H1 (cell line): Measurements from ENCODE around the gene ESR1. TPM values are rescaled to one million over a fixed set of nuclear protein-coding genes. Genes with fewer than 3 reads are reported as not detected.

Source experiments
- CTCF ChIA-PET: fragments of 300-600 bp; sonication (Branson Sonifier 250); formaldehyde crosslinking; loops from one replicate; lab custom pipeline; 2021; ENCODE audit not compliant: partially characterized antibody; lab: Charles Lee
- POLR2A ChIA-PET: fragments of 300-600 bp; sonication (Branson Sonifier 250); formaldehyde crosslinking; loops from one replicate; lab custom pipeline; 2021; ENCODE audit warnings: inconsistent platforms; ENCODE audit not compliant: partially characterized antibody; lab: Charles Lee
- DNase-seq, 2 experiments: peaks; one replicate each; pipeline versions ENCODE4 v3.0.0 to v3.0.0-alpha.2; 2010 to 2022; ENCODE audit warnings: low spot score in 2 of 2, low read depth in 1 of 2, mixed read lengths in 1 of 2
- FAIRE-seq: peaks from 2 replicates; lab custom pipeline; 2011; peaks lifted over from hg19 to GRCh38; lab: Jason Lieb, UNC
- H2AFZ ChIP-seq: 2 replicates; pipeline ENCODE4 v1.8.1; 2012; ENCODE audit warnings: low read length, inconsistent platforms
- H2AK5ac ChIP-seq: 2 replicates; pipeline ENCODE4 v1.6.1; 2013; ENCODE audit warnings: low read depth, low read length
- H2BK120ac ChIP-seq: replicated peaks from 2 replicates; pipeline ENCODE3; 2013; ENCODE audit warnings: low read depth, low read length, inconsistent platforms
- H2BK12ac ChIP-seq: 2 replicates; pipeline ENCODE4 v1.6.1; 2013; ENCODE audit warnings: low read depth, low read length
- H2BK15ac ChIP-seq: 2 replicates; pipeline ENCODE4 v1.6.1; 2013; ENCODE audit warnings: low read length
- H2BK20ac ChIP-seq: 2 replicates; pipeline ENCODE4 v1.6.1; 2013; ENCODE audit warnings: low read length
- H2BK5ac ChIP-seq: 2 replicates; pipeline ENCODE4 v1.6.1; 2013; ENCODE audit warnings: low read depth, low read length
- H3K14ac ChIP-seq: 2 replicates; pipeline ENCODE4 v1.6.1; 2013; ENCODE audit warnings: inconsistent platforms; ENCODE audit not compliant: insufficient read length
- H3K18ac ChIP-seq: 2 replicates; pipeline ENCODE4 v1.6.1; 2013; ENCODE audit warnings: low read length; ENCODE audit errors: extremely low read depth
- H3K23ac ChIP-seq: 2 replicates; pipeline ENCODE4 v1.6.1; 2013; ENCODE audit warnings: inconsistent platforms; ENCODE audit not compliant: insufficient read length
- H3K23me2 ChIP-seq: 2 replicates; pipeline ENCODE4 v1.6.1; 2013; ENCODE audit warnings: low read depth, low read length
- H3K27ac ChIP-seq: 2 replicates; pipeline ENCODE4 v1.6.1; 2011; ENCODE audit warnings: low read depth, low read length, inconsistent platforms
- H3K27me3 ChIP-seq, 4 experiments: replicated peaks in 1 of 4; 1 replicate in 1 of 4; 2 replicates in 3 of 4; pipeline versions ENCODE4 v1.6.1 to v1.8.1; 2011 to 2013; ENCODE audit warnings: low read length in 3 of 4, mild to moderate bottlenecking in 3 of 4, inconsistent platforms in 2 of 4, mixed read lengths in 2 of 4, moderate library complexity in 1 of 4; ENCODE audit not compliant: control insufficient read depth in 3 of 4, insufficient read depth in 3 of 4; ENCODE audit errors: extremely low read depth in 1 of 4
- H3K36me3 ChIP-seq, 4 experiments: 2 replicates each; pipeline versions ENCODE4 v1.6.1 to v1.8.1; 2011 to 2013; ENCODE audit warnings: mild to moderate bottlenecking in 4 of 4, low read length in 3 of 4, moderate library complexity in 2 of 4, control low read depth in 1 of 4, inconsistent platforms in 1 of 4; ENCODE audit not compliant: insufficient read depth in 4 of 4, control insufficient read depth in 2 of 4
- H3K4ac ChIP-seq: replicated peaks from 2 replicates; pipeline ENCODE3; 2013; ENCODE audit warnings: low read length, low read depth, mixed read lengths, inconsistent platforms; ENCODE audit not compliant: insufficient read length
- H3K4me1 ChIP-seq, 4 experiments: replicated peaks in 1 of 4; 1 replicate in 1 of 4; 2 replicates in 3 of 4; pipeline versions ENCODE4 v1.6.1 to v1.8.1; 2011 to 2013; ENCODE audit warnings: low read length in 3 of 4, inconsistent platforms in 2 of 4, mixed read lengths in 1 of 4; ENCODE audit not compliant: insufficient read depth in 4 of 4, control insufficient read depth in 3 of 4
- H3K4me2 ChIP-seq, 2 experiments: 2 replicates each; pipeline versions ENCODE4 v1.6.1 to v1.8.1; 2011 to 2013; ENCODE audit warnings: low read depth in 2 of 2, low read length in 2 of 2, control low read depth in 1 of 2, inconsistent platforms in 1 of 2, mild to moderate bottlenecking in 1 of 2; ENCODE audit not compliant: insufficient read depth in 1 of 2
- H3K4me3 ChIP-seq, 4 experiments: fragments of 200-600, 300-600 bp in 1 of 4; sonication (generic), shearing (Covaris generic), sonication (Bioruptor Twin) in 1 of 4; 2 replicates each; pipeline versions ENCODE4 v1.5.1 to v1.8.1; 2011 to 2016; ENCODE audit warnings: low read length in 4 of 4, low read depth in 3 of 4, control low read depth in 2 of 4, inconsistent platforms in 2 of 4, mild to moderate bottlenecking in 2 of 4, mixed read lengths in 1 of 4, moderate library complexity in 1 of 4; ENCODE audit not compliant: insufficient read depth in 2 of 4; ENCODE audit errors: extremely low read depth in 1 of 4
- H3K56ac ChIP-seq: replicated peaks from 2 replicates; pipeline ENCODE3; 2013; ENCODE audit warnings: low read depth, mild to moderate bottlenecking, mixed read lengths, low read length, inconsistent platforms; ENCODE audit not compliant: insufficient read length
- H3K79me1 ChIP-seq: 2 replicates; pipeline ENCODE4 v1.6.1; 2013; ENCODE audit warnings: low read depth, low read length, control low read depth
- H3K79me2 ChIP-seq, 2 experiments: 2 replicates each; pipeline versions ENCODE4 v1.6.1 to v1.8.1; 2012 to 2013; ENCODE audit warnings: low read length in 2 of 2, mild to moderate bottlenecking in 2 of 2, inconsistent platforms in 1 of 2; ENCODE audit not compliant: insufficient read depth in 2 of 2, control insufficient read depth in 1 of 2
- H3K9ac ChIP-seq, 4 experiments: replicated peaks in 1 of 4; 1 replicate in 1 of 4; 2 replicates in 3 of 4; pipeline versions ENCODE4 v1.6.1 to v1.8.1; 2011 to 2013; ENCODE audit warnings: low read depth in 3 of 4, low read length in 3 of 4, control low read depth in 2 of 4, mild to moderate bottlenecking in 2 of 4, moderate library complexity in 2 of 4, inconsistent platforms in 1 of 4; ENCODE audit errors: extremely low read depth in 1 of 4
- H3K9me3 ChIP-seq, 2 experiments: 2 replicates each; pipeline versions ENCODE4 v1.6.1 to v1.8.1; 2012 to 2013; ENCODE audit warnings: mild to moderate bottlenecking in 2 of 2, moderate library complexity in 2 of 2, control low read depth in 1 of 2, inconsistent platforms in 1 of 2, low read depth in 1 of 2, low read length in 1 of 2, mixed read lengths in 1 of 2; ENCODE audit not compliant: insufficient read depth in 2 of 2
- H4K20me1 ChIP-seq, 2 experiments: replicated peaks in 1 of 2; 2 replicates each; pipeline versions ENCODE3 to v1.8.1; 2011 to 2013; ENCODE audit warnings: inconsistent platforms in 2 of 2, low read length in 2 of 2, mild to moderate bottlenecking in 1 of 2; ENCODE audit not compliant: insufficient read depth in 2 of 2, control insufficient read depth in 1 of 2
- H4K5ac ChIP-seq: 2 replicates; pipeline ENCODE4 v1.6.1; 2013; ENCODE audit warnings: low read length, low read depth, mixed read lengths, inconsistent platforms; ENCODE audit not compliant: insufficient read length
- H4K8ac ChIP-seq: 2 replicates; pipeline ENCODE4 v1.8.0; 2013; ENCODE audit warnings: mild to moderate bottlenecking, moderate library complexity, low read length, inconsistent platforms; ENCODE audit not compliant: insufficient read depth; ENCODE audit errors: extremely low read depth
- H4K91ac ChIP-seq: replicated peaks from 2 replicates; pipeline ENCODE3; 2013; ENCODE audit warnings: low read length, mixed read lengths, inconsistent platforms; ENCODE audit not compliant: insufficient read length
- WGBS, 2 experiments: shearing (Covaris generic) in 1 of 2; methylation state at CpG; one replicate each; pipeline versions ENCODE4 v1.1.6 to v1.1.7; 2013 to 2015; ENCODE audit warnings: low lambda C conversion rate in 2 of 2, mixed read lengths in 2 of 2, inconsistent platforms in 1 of 2, low coverage in 1 of 2, missing lambda C conversion rate in 1 of 2; ENCODE audit not compliant: insufficient replicate concordance in 2 of 2, insufficient coverage in 1 of 2, insufficient read length in 1 of 2; ENCODE audit errors: extremely low coverage in 1 of 2, missing lambda C conversion rate in 1 of 2; 5-methylcytosine and 5-hydroxymethylcytosine counted together
- polyA plus RNA-seq, 7 experiments: library from polyadenylated mRNA; depleted of rRNA in 3 of 7; stranded (reverse) in 5 of 7; unstranded in 2 of 7; fragments of >200 nt in 5 of 7; fragments of 200-250 nt in 2 of 7; gene quantifications; 1 replicate in 5 of 7; 2 replicates in 1 of 7; 4 replicates in 1 of 7; pipeline versions ENCODE4 v1.2.1 to v1.2.3, GENCODE V29; 2011 to 2013; ENCODE audit warnings: missing spikeins in 2 of 7, mixed read lengths in 2 of 7
- total RNA-seq: library from RNA; stranded (reverse); fragmentation: NEBNext Ultra II Directional; extraction: Animal tissue kit (Norgen Biotek cat#: 25700); gene quantifications from 2 replicates; pipeline ENCODE4 v1.2.1, GENCODE V29; 2021

The ESR1 gene
- total and polyA plus RNA-seq, 2 of the 8 experiments (the other 6 are each of a cell fraction or from before 2014, with no cell fraction given): 0.03 to 0.17 TPM

GRCh38 chr6:152107973-152108372, 300.5 kb downstream of the ESR1 start:
- Histone ChIP-seq H4K5ac (no peak overlapping the region), H3K4me3 (no peak overlapping the region), H2BK120ac (no peak overlapping the region), H4K20me1 (no peaks in the 10 kb centered on the region), H3K23ac (no peak overlapping the region), H3K18ac (no peak overlapping the region), H2BK15ac (no peak overlapping the region), H3K79me2 (no peaks in the 10 kb centered on the region), H3K14ac (no peak overlapping the region), H3K4me2 (no peak overlapping the region), H3K36me3 (no peaks in the 10 kb centered on the region), H3K9ac (no peak overlapping the region), H2BK5ac (no peak overlapping the region), H3K79me1 (no peaks in the 10 kb centered on the region), H2BK12ac (no peak overlapping the region), H3K23me2 (no peaks in the 10 kb centered on the region), H3K9me3 (no peaks in the 10 kb centered on the region), H3K27me3 (no peaks in the 10 kb centered on the region), H2BK20ac (no peak overlapping the region), H2AK5ac (no peak overlapping the region), H3K4me1 (no peaks in the 10 kb centered on the region), H3K4ac (no peak overlapping the region), H4K91ac (no peak overlapping the region), H3K56ac (no peak overlapping the region), H4K8ac (peak overlapping the region; percentile 14; the same call in 1 of the 2 replicates), H2AFZ (no peak overlapping the region), H3K27ac (no peak overlapping the region)
- ChIA-PET POLR2A (no interaction called here), CTCF (interaction anchor here (0.9 to 1.4 kb wide), 2 partner anchors 11 to 17 kb away, joined by 3 to 5 read pairs; no protein-coding TSS in a partner anchor)
- no peak for DNase-seq
- WGBS, 2 experiments: 81% methylated on average over 4 of the region's 4 CpGs; no CpG with 5 or more reads in 1 of the 2 experiments
- FAIRE-seq: no peak
